ENCODE results near the gene CTNNBIP1.

DNA sequence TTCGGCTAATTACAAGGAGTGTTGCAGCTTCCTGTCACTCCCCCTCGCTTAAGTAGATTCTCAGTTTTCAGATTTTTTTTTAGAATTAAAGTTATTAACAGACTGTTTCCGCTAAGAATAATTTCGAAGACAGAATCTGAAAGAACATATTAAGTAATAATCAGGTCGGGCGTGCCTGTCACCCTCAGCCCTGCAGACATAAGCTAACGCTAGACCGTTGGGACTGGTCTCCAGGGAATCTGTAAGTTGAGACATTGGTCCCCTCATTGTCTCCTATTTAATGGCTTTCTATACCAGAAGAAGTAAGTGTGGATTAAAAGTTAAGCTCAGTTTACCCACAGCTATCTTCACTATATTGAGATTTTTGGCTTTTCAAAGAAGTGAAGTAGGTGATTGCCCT lies 47.7 kb upstream of the CTNNBIP1 start:
- TF ChIP-seq RAD21 (conservative IDR thresholded peaks at IDR 0.05) (no peak), EZH2 (IDR thresholded peaks at IDR 0.05; ENCODE audit: borderline replicate concordance, insufficient read depth, low read length, poor library complexity, severe bottlenecking) (no peak), MXI1 (conservative IDR thresholded peaks at IDR 0.05; ENCODE audit: poor library complexity, severe bottlenecking) (no peak), POLR2AphosphoS5 (IDR thresholded peaks at IDR 0.05) (no peak)
- TF ChIP-seq, protein P1, sequence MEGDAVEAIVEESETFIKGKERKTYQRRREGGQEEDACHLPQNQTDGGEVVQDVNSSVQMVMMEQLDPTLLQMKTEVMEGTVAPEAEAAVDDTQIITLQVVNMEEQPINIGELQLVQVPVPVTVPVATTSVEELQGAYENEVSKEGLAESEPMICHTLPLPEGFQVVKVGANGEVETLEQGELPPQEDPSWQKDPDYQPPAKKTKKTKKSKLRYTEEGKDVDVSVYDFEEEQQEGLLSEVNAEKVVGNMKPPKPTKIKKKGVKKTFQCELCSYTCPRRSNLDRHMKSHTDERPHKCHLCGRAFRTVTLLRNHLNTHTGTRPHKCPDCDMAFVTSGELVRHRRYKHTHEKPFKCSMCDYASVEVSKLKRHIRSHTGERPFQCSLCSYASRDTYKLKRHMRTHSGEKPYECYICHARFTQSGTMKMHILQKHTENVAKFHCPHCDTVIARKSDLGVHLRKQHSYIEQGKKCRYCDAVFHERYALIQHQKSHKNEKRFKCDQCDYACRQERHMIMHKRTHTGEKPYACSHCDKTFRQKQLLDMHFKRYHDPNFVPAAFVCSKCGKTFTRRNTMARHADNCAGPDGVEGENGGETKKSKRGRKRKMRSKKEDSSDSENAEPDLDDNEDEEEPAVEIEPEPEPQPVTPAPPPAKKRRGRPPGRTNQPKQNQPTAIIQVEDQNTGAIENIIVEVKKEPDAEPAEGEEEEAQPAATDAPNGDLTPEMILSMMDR (IDR thresholded peaks at IDR 0.05; ENCODE audit: poor library complexity, severe bottlenecking) = no peak
